ENCODE results near the gene ZNF524.

Gene ZNF524

GRCh38 chr19:55643887-55644176 lies 43.7 kb downstream of the ZNF524 start:
- DNase-seq: no peak

- DNase-seq: no peak
Measured at GRCh38 chr19:55644191-55644833, 44.2 kb downstream of the ZNF524 start.

GRCh38 chr19:55644842-55645511 lies 44.9 kb downstream of the ZNF524 start:
- no peak for DNase-seq

DNA sequence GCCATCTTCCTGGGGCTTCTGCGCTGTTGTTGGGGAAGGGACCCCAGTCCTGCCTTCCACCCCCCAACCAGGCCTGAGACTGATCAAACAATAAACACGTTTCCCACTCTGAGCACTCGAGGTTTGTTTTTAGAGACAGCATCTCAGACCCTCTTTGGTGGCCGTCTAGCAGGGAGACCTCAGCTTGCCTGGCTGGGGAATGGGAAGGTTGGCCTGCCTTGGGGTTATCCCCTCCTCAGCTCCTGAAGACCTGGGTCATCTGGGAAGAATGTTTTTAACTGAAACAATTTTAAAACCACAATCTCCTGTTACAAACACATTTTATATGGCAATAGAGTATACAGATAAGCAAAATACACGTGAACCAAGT lies 45.4 kb downstream of the ZNF524 start:
- DNase-seq: no peak

DNA sequence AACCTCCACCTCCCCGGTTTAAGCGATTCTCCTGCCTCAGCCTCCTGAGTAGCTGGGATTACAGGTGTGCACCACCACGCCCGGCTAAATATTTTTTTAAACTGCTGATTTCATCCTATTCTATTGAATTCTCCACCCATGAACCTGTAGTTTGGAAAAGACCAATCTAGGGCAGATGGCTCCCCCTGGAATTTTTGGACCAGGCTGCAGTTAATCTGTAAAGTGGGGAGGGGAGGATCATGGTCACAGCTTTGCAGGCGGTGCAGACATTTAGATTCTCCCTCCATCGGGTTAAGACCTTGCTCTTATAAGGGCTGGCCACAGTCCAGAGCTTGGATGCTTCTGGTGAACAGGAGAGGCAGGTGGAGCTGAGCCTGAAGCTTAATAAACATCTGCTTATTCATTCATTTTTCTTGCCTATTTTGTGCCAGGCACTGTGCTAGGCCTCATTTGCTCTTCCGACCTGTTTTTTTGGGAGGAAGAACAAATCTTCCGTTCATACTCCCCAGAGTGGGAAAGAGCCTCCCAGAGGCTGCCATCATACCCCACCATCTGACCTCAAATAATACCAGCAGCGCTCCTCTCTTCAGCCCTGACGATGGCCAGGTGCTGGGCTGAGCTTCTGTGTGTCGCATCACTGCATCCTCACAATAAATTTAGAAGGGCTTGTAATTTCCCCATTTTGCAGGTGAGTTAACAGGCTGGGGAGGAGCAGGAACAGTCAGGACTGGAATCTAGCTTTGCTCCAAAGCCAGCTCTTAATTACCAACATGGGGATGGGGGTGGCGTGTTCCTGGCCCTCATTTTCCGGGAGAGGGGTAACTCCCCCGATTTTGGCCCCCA lies 47.0 kb downstream of the ZNF524 start:
- DNase-seq: no peak

GRCh38 chr19:55647732-55648584 lies 47.9 kb downstream of the ZNF524 start, which contains the start of gene CCDC106:
TSS of gene CCDC106 (plus strand) at chr19:55648212. CDS start at chr19:55649047, 835 bp downstream.
- peak; percentile 40 to 46 for DNase-seq

GRCh38 chr19:55648585-55649267 lies 48.6 kb downstream of the ZNF524 start:
- DNase-seq: no peak

DNA sequence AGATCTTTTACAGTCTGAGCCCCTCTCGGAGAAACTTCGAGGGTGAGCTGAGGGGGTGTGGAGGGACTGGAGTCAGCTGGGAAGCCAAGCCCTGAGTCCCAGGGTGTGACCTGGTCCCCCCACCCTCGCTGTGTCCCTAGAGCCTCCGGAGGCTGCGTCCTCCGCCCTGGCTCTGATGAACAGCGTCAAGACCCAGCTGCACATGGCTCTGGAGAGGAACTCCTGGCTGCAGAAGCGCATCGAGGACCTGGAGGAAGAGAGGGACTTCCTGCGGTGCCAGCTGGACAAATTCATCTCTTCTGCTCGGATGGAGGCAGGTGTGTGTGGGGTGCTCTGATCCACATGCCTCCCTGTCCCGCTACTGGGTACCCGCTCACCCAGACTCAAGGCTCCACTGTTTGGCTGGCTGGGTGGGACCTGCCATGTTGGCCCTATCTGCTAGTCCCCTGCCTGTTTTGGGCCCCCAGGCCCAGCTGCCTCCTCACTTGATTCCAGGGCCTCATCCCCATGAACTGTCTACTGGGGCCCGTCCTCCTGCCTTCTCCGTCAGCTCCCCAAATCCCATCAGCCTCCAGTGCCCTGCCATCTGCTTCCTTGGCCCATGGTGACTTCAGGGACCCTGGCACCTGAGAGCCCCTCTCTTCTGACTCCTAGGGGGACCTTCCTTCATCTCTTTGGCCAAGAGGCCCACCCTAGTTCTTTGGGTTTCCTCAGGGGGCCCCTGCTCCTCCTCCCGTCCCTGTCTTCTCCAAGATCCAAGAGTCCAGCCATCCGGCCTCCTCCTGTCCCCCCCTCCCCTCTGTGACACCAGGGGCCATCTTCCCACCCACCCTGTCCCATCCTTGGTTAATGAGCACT lies 49.4 kb downstream of the ZNF524 start:
- no peak for DNase-seq

DNA sequence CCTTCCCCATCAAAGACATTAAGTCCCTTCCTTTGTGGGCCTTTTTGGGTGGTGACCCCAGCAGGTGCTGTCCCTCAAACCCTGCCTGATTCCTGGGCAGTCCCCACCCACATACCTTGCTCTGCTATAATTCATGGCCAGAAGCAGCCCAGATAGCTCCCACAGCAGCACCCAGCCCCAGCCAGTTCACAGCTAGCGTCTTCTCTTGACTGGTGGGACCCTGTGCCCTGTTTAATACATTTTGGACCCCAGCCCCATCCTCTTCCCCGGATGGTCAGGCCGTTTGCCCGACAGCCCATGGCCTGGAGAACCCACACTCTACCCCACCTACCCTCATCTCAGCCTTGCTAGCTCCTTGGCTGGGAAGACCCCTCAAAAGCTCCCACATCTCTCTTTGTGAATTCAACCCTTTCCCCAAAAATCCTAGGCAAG lies 50.1 kb downstream of the ZNF524 start:
- DNase-seq: peak; percentile 32 to 41

DNA sequence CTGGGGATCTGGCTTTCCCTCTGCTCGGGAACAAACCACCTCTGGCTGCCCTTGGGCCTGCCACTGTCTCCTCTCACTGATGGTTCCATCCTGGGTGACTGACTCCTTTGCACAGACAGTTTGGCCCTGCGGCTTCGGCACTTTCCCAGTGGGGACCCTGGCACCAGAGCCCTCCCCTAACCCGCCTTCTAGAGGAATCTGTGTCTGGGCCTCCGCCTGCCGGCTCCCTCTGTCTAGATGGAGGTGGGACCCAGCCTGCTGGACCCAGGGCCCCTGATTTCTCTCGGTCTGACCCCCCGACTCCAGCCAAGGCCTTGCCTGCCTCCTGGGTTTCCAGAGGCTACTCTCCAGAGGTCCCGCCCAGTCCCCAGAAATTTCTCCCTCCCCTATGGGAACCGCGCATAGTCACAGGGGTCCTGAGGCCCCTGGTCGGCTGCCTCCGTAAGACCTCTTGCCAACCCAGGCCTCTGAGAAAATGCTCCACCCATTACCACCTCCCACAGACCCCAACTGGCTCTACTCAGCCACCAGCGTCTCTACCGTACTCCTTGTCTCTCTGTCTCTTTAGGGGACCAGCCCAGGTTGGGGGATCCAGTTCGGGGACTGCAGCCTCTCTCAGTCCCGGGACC lies 50.6 kb downstream of the ZNF524 start:
- DNase-seq: no peak

DNA sequence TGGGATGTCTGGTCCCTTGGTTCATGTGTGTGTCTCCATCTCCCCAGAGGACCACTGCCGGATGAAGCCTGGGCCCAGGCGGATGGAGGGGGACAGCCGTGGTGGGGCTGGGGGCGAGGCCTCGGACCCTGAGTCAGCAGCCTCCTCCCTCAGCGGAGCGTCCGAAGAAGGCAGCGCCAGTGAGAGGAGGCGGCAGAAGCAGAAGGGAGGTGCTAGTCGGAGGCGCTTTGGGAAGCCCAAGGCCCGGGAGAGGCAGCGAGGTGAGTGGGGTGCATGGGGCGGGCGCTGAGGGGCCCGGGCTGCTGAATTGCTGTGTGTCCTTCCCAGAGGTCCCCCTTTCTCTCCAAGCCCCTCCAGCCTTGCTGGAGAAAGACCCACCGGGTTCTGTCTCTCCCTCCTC lies 51.1 kb downstream of the ZNF524 start:
- DNase-seq: no peak

- no peak for DNase-seq
Measured at GRCh38 chr19:55652311-55653128, 52.4 kb downstream of the ZNF524 start.

Data from activated CD4-positive, alpha-beta T cell treated with anti-CD3 and anti-CD28 coated beads, Interleukin-2, amount 50 U/mL, for 48 hours (primary cell).